Neuronal stem cell (in vitro differentiated cells): ENCODE data around the gene SEMA6A.

Experiments
- DNase-seq: peaks from one replicate; pipeline ENCODE4 v3.0.0-alpha.2; 2013; ENCODE audit warnings: low spot score
- H2AFZ ChIP-seq: one replicate; pipeline ENCODE4 v1.6.1; 2013; ENCODE audit warnings: mild to moderate bottlenecking, low read length, inconsistent platforms
- H2AK5ac ChIP-seq: 2 replicates; pipeline ENCODE4 v1.6.1; 2013; ENCODE audit warnings: low read depth, mild to moderate bottlenecking, inconsistent platforms, low read length, moderate library complexity, mixed read lengths
- H2BK120ac ChIP-seq: 2 replicates; pipeline ENCODE4 v1.6.1; 2013; ENCODE audit warnings: low read depth, mild to moderate bottlenecking, inconsistent platforms, low read length, moderate library complexity, mixed read lengths
- H2BK12ac ChIP-seq: one replicate; pipeline ENCODE4 v1.6.1; 2013; ENCODE audit warnings: low read length, inconsistent platforms
- H2BK15ac ChIP-seq: 2 replicates; pipeline ENCODE4 v1.6.1; 2013; ENCODE audit warnings: mild to moderate bottlenecking, low read length, inconsistent platforms, mixed read lengths
- H2BK5ac ChIP-seq: one replicate; pipeline ENCODE4 v1.6.1; 2013; ENCODE audit warnings: inconsistent platforms, mild to moderate bottlenecking, low read length, moderate library complexity
- H3K14ac ChIP-seq: one replicate; pipeline ENCODE4 v1.6.1; 2013; ENCODE audit warnings: low read length, inconsistent platforms
- H3K18ac ChIP-seq: 2 replicates; pipeline ENCODE4 v1.6.1; 2013; ENCODE audit warnings: low read length, inconsistent platforms
- H3K23ac ChIP-seq: 2 replicates; pipeline ENCODE4 v1.6.1; 2013; ENCODE audit warnings: low read depth, mild to moderate bottlenecking, mixed read lengths, low read length, inconsistent platforms; ENCODE audit not compliant: poor library complexity
- H3K27ac ChIP-seq: replicated peaks from 3 replicates; pipeline ENCODE4 v1.5.1; 2013; ENCODE audit warnings: low read length, inconsistent platforms
- H3K27me3 ChIP-seq, 3 experiments: 2 replicates each; pipeline ENCODE4 v1.6.1; 2013; ENCODE audit warnings: low read length in 3 of 3, mild to moderate bottlenecking in 2 of 3, inconsistent platforms in 1 of 3, low read depth in 1 of 3, mixed read lengths in 1 of 3, moderate library complexity in 1 of 3; ENCODE audit not compliant: control insufficient read depth in 3 of 3, insufficient read depth in 3 of 3
- H3K36me3 ChIP-seq, 2 donors: replicated peaks in 1 of 2; 2 replicates each; pipeline ENCODE4 v1.6.1; 2013; ENCODE audit warnings: low read length in 2 of 2; ENCODE audit not compliant: control insufficient read depth in 2 of 2, insufficient read depth in 2 of 2
- H3K4ac ChIP-seq: 2 replicates; pipeline ENCODE4 v1.6.1; 2013; ENCODE audit warnings: inconsistent platforms, mild to moderate bottlenecking, low read length, moderate library complexity
- H3K4me1 ChIP-seq, 2 donors: 1 replicate in 1 of 2; 2 replicates in 1 of 2; pipeline ENCODE4 v1.6.1; 2013; ENCODE audit warnings: low read length in 2 of 2, low read depth in 1 of 2; ENCODE audit not compliant: control insufficient read depth in 2 of 2, insufficient read depth in 1 of 2
- H3K4me2 ChIP-seq: one replicate; pipeline ENCODE4 v1.6.1; 2013; ENCODE audit warnings: mild to moderate bottlenecking, low read length, inconsistent platforms; ENCODE audit not compliant: insufficient read depth, poor library complexity, severe bottlenecking
- H3K4me3 ChIP-seq, 2 donors: 2 replicates each; pipeline ENCODE4 v1.5.1; 2013; ENCODE audit warnings: low read length in 2 of 2, mild to moderate bottlenecking in 2 of 2, inconsistent platforms in 1 of 2, moderate library complexity in 1 of 2
- H3K79me1 ChIP-seq: one replicate; pipeline ENCODE4 v1.6.1; 2013; ENCODE audit warnings: low read depth, mild to moderate bottlenecking, inconsistent platforms, low read length, moderate library complexity
- H3K9ac ChIP-seq: one replicate; pipeline ENCODE4 v1.6.1; 2013; ENCODE audit warnings: mild to moderate bottlenecking, low read depth, low read length, inconsistent platforms; ENCODE audit not compliant: poor library complexity
- H3K9me3 ChIP-seq, 2 donors: replicated peaks in 1 of 2; 2 replicates each; pipeline versions ENCODE3 to v1.6.1; 2013; ENCODE audit warnings: low read length in 2 of 2, mild to moderate bottlenecking in 2 of 2, inconsistent platforms in 1 of 2, low read depth in 1 of 2, mixed read lengths in 1 of 2, moderate library complexity in 1 of 2; ENCODE audit not compliant: control insufficient read depth in 2 of 2, insufficient read depth in 1 of 2
- H4K8ac ChIP-seq: one replicate; pipeline ENCODE4 v1.6.1; 2013; ENCODE audit warnings: low read depth, mild to moderate bottlenecking, inconsistent platforms, low read length, moderate library complexity
- H4K91ac ChIP-seq: one replicate; pipeline ENCODE4 v1.6.1; 2013; ENCODE audit warnings: low read length, low read depth, mild to moderate bottlenecking, inconsistent platforms; ENCODE audit not compliant: poor library complexity
- WGBS, 2 donors: extraction: QIAGEN DNeasy Blood & Tissue Kit; methylation state at CpG; one replicate each; pipeline ENCODE4 v1.1.7; 2013; ENCODE audit warnings: missing lambda C conversion rate in 2 of 2, mixed read lengths in 1 of 2; ENCODE audit not compliant: insufficient read length in 2 of 2, insufficient replicate concordance in 1 of 2; ENCODE audit errors: extremely low coverage in 2 of 2; 5-methylcytosine and 5-hydroxymethylcytosine counted together

The SEMA6A gene

GRCh38 chr5:116442095-116442534 is 132.5 kb downstream of the SEMA6A start:
- Histone ChIP-seq H3K27ac (no peak overlapping the region), H2AK5ac (no peak overlapping the region), H3K4ac (no peak overlapping the region), H2BK120ac (no peak overlapping the region), H3K23ac (no peak overlapping the region), H3K36me3 (peaks cover 11 to 13% of the 10 kb centered on the region in 2 donors), H3K27me3 (no peaks in the 10 kb centered on the region), H2BK5ac (no peak overlapping the region), H3K14ac (no peak overlapping the region), H2BK15ac (no peak overlapping the region), H2BK12ac (no peak overlapping the region), H3K18ac (no peak overlapping the region), H3K4me2 (no peak overlapping the region), H3K4me1 (peaks cover 12 to 26% of the 10 kb centered on the region in 2 donors), H4K8ac (no peak overlapping the region), H3K79me1 (peaks cover 2% of the 10 kb centered on the region), H2AFZ (no peak overlapping the region), H3K4me3 (no peak overlapping the region), H3K9me3 (no peaks in the 10 kb centered on the region), H4K91ac (no peak overlapping the region), H3K9ac (no peak overlapping the region)
- DNase-seq = no peak
- WGBS, 2 donors = no CpG with 5 or more reads among the region's 3 CpGs

- Histone ChIP-seq H3K18ac (no peak overlapping the region), H2BK15ac (no peak overlapping the region), H4K8ac (no peak overlapping the region), H2AFZ (no peak overlapping the region), H3K4me1 (peaks cover 12 to 27% of the 10 kb centered on the region in 2 donors), H2AK5ac (no peak overlapping the region), H2BK120ac (no peak overlapping the region), H3K14ac (no peak overlapping the region), H3K27ac (peak overlapping the region; percentile 42), H3K4ac (no peak overlapping the region), H4K91ac (no peak overlapping the region), H3K36me3 (peaks cover 2 to 4% of the 10 kb centered on the region in 2 donors), H3K9me3 (no peaks in the 10 kb centered on the region), H3K23ac (no peak overlapping the region), H3K79me1 (peaks cover 2% of the 10 kb centered on the region), H2BK12ac (no peak overlapping the region), H3K4me3 (no peak overlapping the region), H3K4me2 (no peak overlapping the region), H2BK5ac (no peak overlapping the region), H3K9ac (no peak overlapping the region), H3K27me3 (no peaks in the 10 kb centered on the region)
- no CpG with 5 or more reads among the region's 2 CpGs for WGBS, 2 donors
- no peak for DNase-seq
Observed at GRCh38 chr5:116441223-116441622, 133.4 kb downstream of the SEMA6A start.

GRCh38 chr5:116440457-116441001 is 134.1 kb downstream of the SEMA6A start:
- Histone ChIP-seq H2BK5ac (no peak overlapping the region), H2BK15ac (no peak overlapping the region), H2BK120ac (no peak overlapping the region), H3K4ac (no peak overlapping the region), H2BK12ac (no peak overlapping the region), H3K27me3 (no peaks in the 10 kb centered on the region), H4K8ac (no peak overlapping the region), H3K36me3 (no peaks in the 10 kb centered on the region), H3K4me2 (no peak overlapping the region), H2AK5ac (no peak overlapping the region), H3K9ac (no peak overlapping the region), H3K14ac (no peak overlapping the region), H3K23ac (no peak overlapping the region), H3K18ac (no peak overlapping the region), H4K91ac (no peak overlapping the region), H3K9me3 (no peaks in the 10 kb centered on the region), H3K4me3 (no peak overlapping the region), H3K79me1 (peaks cover 2% of the 10 kb centered on the region), H2AFZ (no peak overlapping the region), H3K4me1 (peaks cover 12 to 27% of the 10 kb centered on the region in 2 donors), H3K27ac (peak overlapping the region; percentile 42)
- no peak for DNase-seq
- no CpG with 5 or more reads among the region's 5 CpGs for WGBS, 2 donors

- Histone ChIP-seq H2BK120ac (no peak overlapping the region), H3K27me3 (no peaks in the 10 kb centered on the region), H3K9me3 (no peaks in the 10 kb centered on the region), H3K23ac (no peak overlapping the region), H3K4me2 (no peak overlapping the region), H2BK5ac (no peak overlapping the region), H2AFZ (no peak overlapping the region), H3K4me3 (no peak overlapping the region), H2BK12ac (no peak overlapping the region), H3K4me1 (peaks cover 11 to 27% of the 10 kb centered on the region in 2 donors), H3K36me3 (no peaks in the 10 kb centered on the region), H3K14ac (no peak overlapping the region), H3K79me1 (peaks cover 2% of the 10 kb centered on the region), H3K4ac (no peak overlapping the region), H2BK15ac (no peak overlapping the region), H3K18ac (no peak overlapping the region), H4K8ac (no peak overlapping the region), H4K91ac (no peak overlapping the region), H3K27ac (no peak overlapping the region), H2AK5ac (no peak overlapping the region), H3K9ac (no peak overlapping the region)
- no peak for DNase-seq
- no CpG with 5 or more reads among the region's 5 CpGs for WGBS, 2 donors
Observed at GRCh38 chr5:116439905-116440304, 134.7 kb downstream of the SEMA6A start.
